ENCODE results near the gene ARHGEF38. TPM values are rescaled to one million over a fixed set of nuclear protein-coding genes. Genes with fewer than 3 reads are reported as not detected.

Gene ARHGEF38
- total and polyA plus RNA-seq, 4 donors = 0.03 to 0.92 (median 0.37) TPM

GRCh38 chr4:105550641-105551040, 1.8 kb upstream of the ARHGEF38 start:
- no peak for DNase-seq (ENCODE audit: low spot score)
- H3K27me3 ChIP-seq (ENCODE audit: control insufficient read depth in 4 of 4, insufficient read depth in 4 of 4, low read length in 3 of 4) = no peaks in the 10 kb centered on the region
- no peaks in the 10 kb centered on the region for H3K9me3 ChIP-seq (ENCODE audit: control insufficient read depth in 4 of 4, low read length in 3 of 4)
- no peaks in the 10 kb centered on the region for H3K36me3 ChIP-seq (ENCODE audit: control insufficient read depth in 4 of 4, insufficient read depth in 3 of 4, low read depth in 1 of 4, low read length in 3 of 4)
- H3K27ac ChIP-seq (ENCODE audit: low read depth in 1 of 2, low read length in 2 of 2) = no peak overlapping the region
- no peaks in the 10 kb centered on the region for H3K4me1 ChIP-seq (ENCODE audit: control insufficient read depth in 4 of 4, insufficient read depth in 4 of 4, low read length in 3 of 4)
- H3K9ac ChIP-seq (ENCODE audit: low read depth in 1 of 2, low read length in 2 of 2) = no peak overlapping the region
- WGBS = 77% methylated on average over 3 of the region's 3 CpGs
- no peak overlapping the region for H3K4me3 ChIP-seq (ENCODE audit: low read depth in 1 of 3, low read length in 3 of 3)
- TF ChIP-seq HNF4G (IDR thresholded peaks at IDR 0.05) = no peak
- TF ChIP-seq, protein P1, sequence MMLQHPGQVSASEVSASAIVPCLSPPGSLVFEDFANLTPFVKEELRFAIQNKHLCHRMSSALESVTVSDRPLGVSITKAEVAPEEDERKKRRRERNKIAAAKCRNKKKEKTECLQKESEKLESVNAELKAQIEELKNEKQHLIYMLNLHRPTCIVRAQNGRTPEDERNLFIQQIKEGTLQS (IDR thresholded peaks at IDR 0.05) = no peak
- no peak for TF ChIP-seq RXRA (IDR thresholded peaks at IDR 0.05)
- TF ChIP-seq FOXA1 (IDR thresholded peaks at IDR 0.05) = no peak
- TF ChIP-seq CTCF (IDR thresholded peaks at IDR 0.05; ENCODE audit: low read depth, low read length, missing input control) = no peak
- no peak for TF ChIP-seq SP1 (IDR thresholded peaks at IDR 0.05)
- no peak for TF ChIP-seq TAF1 (conservative IDR thresholded peaks at IDR 0.05)
- TF ChIP-seq RAD21 (IDR thresholded peaks at IDR 0.05) = no peak

DNA sequence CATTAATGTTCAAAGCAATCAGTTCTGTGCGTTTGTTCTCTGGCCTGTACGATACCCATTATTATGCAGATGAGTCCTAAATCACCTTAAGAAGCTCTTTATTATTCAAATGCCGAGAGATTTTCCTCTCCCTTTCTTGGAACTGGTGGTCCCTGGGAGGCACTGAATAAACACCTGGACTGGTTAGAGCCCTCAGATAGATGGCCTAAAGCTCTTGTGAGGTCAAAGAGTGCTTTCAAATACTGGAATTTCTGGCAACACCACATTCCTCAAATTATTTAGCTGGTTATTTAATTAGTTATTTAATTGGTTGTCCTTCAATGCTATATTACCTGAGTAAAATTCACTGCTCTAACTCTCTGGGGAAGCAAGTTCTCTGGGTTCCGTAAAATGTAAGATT, 3.0 kb downstream of the ARHGEF38 start:
- 83% methylated on average over 4 of the region's 4 CpGs for WGBS
- Histone ChIP-seq H3K36me3 (ENCODE audit: control insufficient read depth in 4 of 4, insufficient read depth in 3 of 4, low read depth in 1 of 4, low read length in 3 of 4) (no peaks in the 10 kb centered on the region), H3K27ac (ENCODE audit: low read depth in 1 of 2, low read length in 2 of 2) (no peak overlapping the region), H3K9ac (ENCODE audit: low read depth in 1 of 2, low read length in 2 of 2) (no peak overlapping the region), H3K9me3 (ENCODE audit: control insufficient read depth in 4 of 4, low read length in 3 of 4) (no peaks in the 10 kb centered on the region), H3K4me1 (ENCODE audit: control insufficient read depth in 4 of 4, insufficient read depth in 4 of 4, low read length in 3 of 4) (peaks cover 0 to 4% (median 0%) of the 10 kb centered on the region in 4 donors), H3K27me3 (ENCODE audit: control insufficient read depth in 4 of 4, insufficient read depth in 4 of 4, low read length in 3 of 4) (no peaks in the 10 kb centered on the region), H3K4me3 (ENCODE audit: low read depth in 1 of 3, low read length in 3 of 3) (no peak overlapping the region)
- DNase-seq (ENCODE audit: low spot score) = no peak
- no peak for TF ChIP-seq FOXA1 (IDR thresholded peaks at IDR 0.05)
- no peak for TF ChIP-seq NR2F2 (IDR thresholded peaks at IDR 0.05)

GRCh38 chr4:105556206-105556605, 3.8 kb downstream of the ARHGEF38 start:
- TF ChIP-seq TAF1 (conservative IDR thresholded peaks at IDR 0.05) (no peak), HNF4G (IDR thresholded peaks at IDR 0.05) (no peak), ZBTB33 (IDR thresholded peaks at IDR 0.05) (no peak), HNF4A (conservative IDR thresholded peaks at IDR 0.05) (peak in 1 of 2 donors; percentile 16), NR2F2 (IDR thresholded peaks at IDR 0.05) (no peak), GABPA (IDR thresholded peaks at IDR 0.05 in 1 of 2, conservative IDR thresholded peaks at IDR 0.05 in 1 of 2) (no peak), FOXA1 (IDR thresholded peaks at IDR 0.05) (no peak), RXRA (IDR thresholded peaks at IDR 0.05) (peak in 1 of 2 donors; percentile 12), CTCF (IDR thresholded peaks at IDR 0.05; ENCODE audit: low read depth, low read length, missing input control) (no peak)
- TF ChIP-seq, protein P2, sequence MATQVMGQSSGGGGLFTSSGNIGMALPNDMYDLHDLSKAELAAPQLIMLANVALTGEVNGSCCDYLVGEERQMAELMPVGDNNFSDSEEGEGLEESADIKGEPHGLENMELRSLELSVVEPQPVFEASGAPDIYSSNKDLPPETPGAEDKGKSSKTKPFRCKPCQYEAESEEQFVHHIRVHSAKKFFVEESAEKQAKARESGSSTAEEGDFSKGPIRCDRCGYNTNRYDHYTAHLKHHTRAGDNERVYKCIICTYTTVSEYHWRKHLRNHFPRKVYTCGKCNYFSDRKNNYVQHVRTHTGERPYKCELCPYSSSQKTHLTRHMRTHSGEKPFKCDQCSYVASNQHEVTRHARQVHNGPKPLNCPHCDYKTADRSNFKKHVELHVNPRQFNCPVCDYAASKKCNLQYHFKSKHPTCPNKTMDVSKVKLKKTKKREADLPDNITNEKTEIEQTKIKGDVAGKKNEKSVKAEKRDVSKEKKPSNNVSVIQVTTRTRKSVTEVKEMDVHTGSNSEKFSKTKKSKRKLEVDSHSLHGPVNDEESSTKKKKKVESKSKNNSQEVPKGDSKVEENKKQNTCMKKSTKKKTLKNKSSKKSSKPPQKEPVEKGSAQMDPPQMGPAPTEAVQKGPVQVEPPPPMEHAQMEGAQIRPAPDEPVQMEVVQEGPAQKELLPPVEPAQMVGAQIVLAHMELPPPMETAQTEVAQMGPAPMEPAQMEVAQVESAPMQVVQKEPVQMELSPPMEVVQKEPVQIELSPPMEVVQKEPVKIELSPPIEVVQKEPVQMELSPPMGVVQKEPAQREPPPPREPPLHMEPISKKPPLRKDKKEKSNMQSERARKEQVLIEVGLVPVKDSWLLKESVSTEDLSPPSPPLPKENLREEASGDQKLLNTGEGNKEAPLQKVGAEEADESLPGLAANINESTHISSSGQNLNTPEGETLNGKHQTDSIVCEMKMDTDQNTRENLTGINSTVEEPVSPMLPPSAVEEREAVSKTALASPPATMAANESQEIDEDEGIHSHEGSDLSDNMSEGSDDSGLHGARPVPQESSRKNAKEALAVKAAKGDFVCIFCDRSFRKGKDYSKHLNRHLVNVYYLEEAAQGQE (IDR thresholded peaks at IDR 0.05) = no peak
- H3K4me3 ChIP-seq (ENCODE audit: low read depth in 1 of 3, low read length in 3 of 3) = no peak overlapping the region
- H3K27me3 ChIP-seq (ENCODE audit: control insufficient read depth in 4 of 4, insufficient read depth in 4 of 4, low read length in 3 of 4) = no peaks in the 10 kb centered on the region
- H3K9ac ChIP-seq (ENCODE audit: low read depth in 1 of 2, low read length in 2 of 2) = no peak overlapping the region
- no peaks in the 10 kb centered on the region for H3K36me3 ChIP-seq (ENCODE audit: control insufficient read depth in 4 of 4, insufficient read depth in 3 of 4, low read depth in 1 of 4, low read length in 3 of 4)
- WGBS = 35% methylated on average over 1 of the region's 1 CpG
- H3K4me1 ChIP-seq (ENCODE audit: control insufficient read depth in 4 of 4, insufficient read depth in 4 of 4, low read length in 3 of 4) = peaks cover 0 to 4% (median 0%) of the 10 kb centered on the region in 4 donors
- no peak overlapping the region for H3K27ac ChIP-seq (ENCODE audit: low read depth in 1 of 2, low read length in 2 of 2)
- no peaks in the 10 kb centered on the region for H3K9me3 ChIP-seq (ENCODE audit: control insufficient read depth in 4 of 4, low read length in 3 of 4)
- DNase-seq (ENCODE audit: low spot score) = no peak

Data from liver (tissue), 9 donors.